HCT116 (cell line): Measurements from ENCODE around the gene NFASC. TPM values are rescaled to one million over a fixed set of nuclear protein-coding genes. Genes with fewer than 3 reads are reported as not detected.

Experiments used
- ATAC-seq: fragments of 200-7000 bp; cut with Tn5 transposase; 2 replicates; pipeline ENCODE4 v1.9.1; 2020; ENCODE audit warnings: mild to moderate bottlenecking, moderate library complexity
- BruUV-seq: library from RNA; stranded (reverse); fragments of 400-500 nt; replicated peaks from 2 replicates; lab custom pipeline; 2021; lab: Mats Ljungman, UMichigan
- CTCF ChIA-PET: fragments of 300-600 bp; sonication (Branson Sonifier 250); formaldehyde crosslinking; loops from one replicate; lab custom pipeline; 2021; ENCODE audit warnings: antibody characterized with exemption; lab: Charles Lee
- POLR2A ChIA-PET: fragments of 300-600, 350-600 bp; sonication (Branson Sonifier 250); formaldehyde crosslinking; loops from one replicate; lab custom pipeline; 2021; ENCODE audit warnings: antibody characterized with exemption; lab: Charles Lee
- RAD21 ChIA-PET, 2 experiments: fragments of 300-600 bp; sonication (Branson Sonifier 250); formaldehyde crosslinking; loops; one replicate each; lab custom pipeline; 2023; ENCODE audit warnings: low total read pairs in 2 of 2; ENCODE audit not compliant: uncharacterized antibody in 2 of 2, unreplicated experiment in 2 of 2, low non-redundant PET in 1 of 2; lab: Charles Lee
- DNase-seq: peaks from one replicate; pipeline ENCODE4 v3.0.0-alpha.2; 2010; ENCODE audit warnings: low read depth, low spot score
- H2AFZ ChIP-seq: fragments of 200-600 bp; shearing (Covaris generic), sonication (generic); 2 replicates; pipeline ENCODE4 v1.6.1; 2017; ENCODE audit warnings: low read depth, mixed run types, mixed read lengths, antibody characterized with exemption, low read length; ENCODE audit not compliant: poor library complexity, severe bottlenecking
- H3K27ac ChIP-seq: 2 replicates; pipeline ENCODE4 v1.5.1; 2012; ENCODE audit warnings: low read depth, low read length
- H3K27me3 ChIP-seq: fragments of 200-600 bp; sonication (generic); 2 replicates; pipeline ENCODE4 v1.6.1; 2016; ENCODE audit warnings: mixed run types, low read length, mixed read lengths; ENCODE audit not compliant: insufficient read depth
- H3K36me3 ChIP-seq, 2 experiments: fragments of 200-500 bp in 1 of 2; fragments of 200-600 bp in 1 of 2; sonication (Bioruptor generic) in 1 of 2; sonication (generic) in 1 of 2; 2 replicates each; pipeline versions ENCODE4 v1.5.1 to v1.6.1; 2014 to 2016; ENCODE audit warnings: low read length in 2 of 2, inconsistent platforms in 1 of 2, mixed read lengths in 1 of 2, mixed run types in 1 of 2; ENCODE audit not compliant: insufficient read depth in 2 of 2, control insufficient read depth in 1 of 2
- H3K4me1 ChIP-seq, 2 experiments: fragments of 200-600 bp in 1 of 2; sonication (generic) in 1 of 2; 2 replicates each; pipeline versions ENCODE4 v1.5.1 to v1.6.1; 2012 to 2017; ENCODE audit warnings: low read length in 2 of 2, inconsistent platforms in 1 of 2, mild to moderate bottlenecking in 1 of 2, mixed read lengths in 1 of 2, mixed run types in 1 of 2, moderate library complexity in 1 of 2; ENCODE audit not compliant: insufficient read depth in 2 of 2, control insufficient read depth in 1 of 2
- H3K4me2 ChIP-seq: fragments of 200-600 bp; sonication (generic); 2 replicates; pipeline ENCODE4 v1.6.1; 2017; ENCODE audit warnings: mixed run types, low read length, mixed read lengths
- H3K4me3 ChIP-seq, 2 experiments: fragments of 200-600 bp in 1 of 2; sonication (generic) in 1 of 2; replicated peaks in 1 of 2; 2 replicates each; pipeline ENCODE4 v1.5.1; 2011 to 2016; ENCODE audit warnings: low read length in 2 of 2, control low read depth in 1 of 2, low read depth in 1 of 2, mild to moderate bottlenecking in 1 of 2, mixed read lengths in 1 of 2, mixed run types in 1 of 2
- H3K79me2 ChIP-seq: fragments of 200-600 bp; sonication (generic); 2 replicates; pipeline ENCODE4 v1.6.1; 2017; ENCODE audit warnings: mild to moderate bottlenecking, mixed run types, low read length, moderate library complexity, mixed read lengths; ENCODE audit not compliant: insufficient read depth
- H3K9ac ChIP-seq: fragments of 200-600 bp; sonication (generic); 2 replicates; pipeline ENCODE4 v1.6.1; 2016; ENCODE audit warnings: low read length, mixed read lengths
- H3K9me2 ChIP-seq: fragments of 200-600 bp; sonication (generic), shearing (Covaris generic); 2 replicates; pipeline ENCODE4 v1.6.1; 2017; ENCODE audit warnings: mixed run types, mild to moderate bottlenecking, moderate library complexity; ENCODE audit not compliant: insufficient read depth
- H3K9me3 ChIP-seq, 2 experiments: fragments of 200-500 bp in 1 of 2; fragments of 200-600 bp in 1 of 2; sonication (Bioruptor generic) in 1 of 2; sonication (generic) in 1 of 2; 2 replicates each; pipeline ENCODE4 v1.6.1; 2014 to 2017; ENCODE audit warnings: low read length in 2 of 2, mixed read lengths in 2 of 2, inconsistent platforms in 1 of 2, low read depth in 1 of 2, mild to moderate bottlenecking in 1 of 2, mixed run types in 1 of 2, moderate library complexity in 1 of 2; ENCODE audit not compliant: control insufficient read depth in 1 of 2, insufficient read depth in 1 of 2
- H4K20me1 ChIP-seq: fragments of 200-600 bp; sonication (generic), shearing (Covaris generic); 2 replicates; pipeline ENCODE4 v1.6.1; 2017; ENCODE audit warnings: mixed run types, mild to moderate bottlenecking, moderate library complexity; ENCODE audit not compliant: insufficient read depth
- CTCF ChIP-seq, 3 experiments: fragments of 200-600 bp in 1 of 3; sonication (generic) in 1 of 3; IDR thresholded peaks in 2 of 3; conservative IDR thresholded peaks in 1 of 3; 2 replicates each; pipeline ENCODE4 v1.5.1; 2012 to 2017; ENCODE audit warnings: low read depth in 2 of 3, low read length in 2 of 3, antibody characterized with exemption in 1 of 3, borderline replicate concordance in 1 of 3, control low read depth in 1 of 3, mild to moderate bottlenecking in 1 of 3, mixed read lengths in 1 of 3, mixed run types in 1 of 3, moderate library complexity in 1 of 3; ENCODE audit not compliant: insufficient read depth in 1 of 3
- TCF7L2 ChIP-seq: IDR thresholded peaks from 2 replicates; pipeline ENCODE4 v1.7.0; 2011; ENCODE audit warnings: borderline replicate concordance, inconsistent platforms; ENCODE audit not compliant: insufficient read depth, insufficient read length; ENCODE audit errors: extremely low read depth
- YY1 ChIP-seq: IDR thresholded peaks from 2 replicates; pipeline ENCODE4 v1.6.1; 2011; ENCODE audit warnings: low read length, low read depth, moderate library complexity, mild to moderate bottlenecking; ENCODE audit not compliant: insufficient replicate concordance; ENCODE audit errors: extremely low read depth
- ZBTB33 ChIP-seq: IDR thresholded peaks from 2 replicates; pipeline ENCODE4 v1.6.1; 2011; ENCODE audit warnings: mild to moderate bottlenecking, low read length, moderate library complexity; ENCODE audit not compliant: insufficient replicate concordance; ENCODE audit errors: extremely low read depth
- ZFX ChIP-seq: fragments of 450-650 bp; IDR thresholded peaks from 2 replicates; pipeline ENCODE4 v1.6.1; 2017
- ZNF274 ChIP-seq: fragments of 200-500 bp; sonication (Bioruptor generic); IDR thresholded peaks from 2 replicates; pipeline ENCODE4 v1.6.1; 2014; ENCODE audit warnings: mild to moderate bottlenecking, low read depth, low read length, inconsistent platforms
- intact Hi-C: fragments of 100-400 bp; cut with micrococcal nuclease; formaldehyde crosslinking; loops from 2 replicates; pipeline ENCODE4 v1.10.0; 2022
- total RNA-seq: library from RNA; stranded (reverse); gene quantifications from one replicate; pipeline ENCODE4 v1.2.1, GENCODE V29; 2021; ENCODE audit not compliant: unreplicated experiment

The NFASC gene
- total RNA-seq, 1 experiment from 2014 or later, result 0.57 TPM

GRCh38 chr1:204885288-204885711, 14.6 kb downstream of the NFASC start:
- Histone ChIP-seq H3K4me1 (no peaks in the 10 kb centered on the region), H3K4me2 (no peak overlapping the region), H3K79me2 (no peaks in the 10 kb centered on the region), H3K27me3 (peaks cover 9% of the 10 kb centered on the region; the same call in 1 of the 2 replicates), H3K9me2 (no peaks in the 10 kb centered on the region), H4K20me1 (no peaks in the 10 kb centered on the region), H3K9ac (no peak overlapping the region), H3K9me3 (no peaks in the 10 kb centered on the region), H2AFZ (no peak overlapping the region), H3K4me3 (no peak overlapping the region), H3K36me3 (no peaks in the 10 kb centered on the region), H3K27ac (no peak overlapping the region)
- no peak for ATAC-seq
- RAD21 ChIA-PET, result no interaction called here
- BruUV-seq, result no TSS peak
- TF ChIP-seq TCF7L2, result no peak
- TF ChIP-seq ZNF274, result no peak
- TF ChIP-seq ZBTB33, result no peak
- TF ChIP-seq CTCF (IDR thresholded peaks at IDR 0.05 in 2 of 3, conservative IDR thresholded peaks at IDR 0.05 in 1 of 3; ENCODE audit: borderline replicate concordance in 1 of 3, insufficient read depth in 1 of 3, low read depth in 2 of 3, low read length in 2 of 3), result no peak
- TF ChIP-seq YY1, result no peak
- TF ChIP-seq ZFX, result no peak
- CTCF ChIA-PET, result no interaction called here
- no peak for DNase-seq
- POLR2A ChIA-PET, result no interaction called here
- intact Hi-C loops, result no loop called here
